Kidney glomerular epithelial cell (primary cell): ENCODE results near the gene CDC42.
"Not testable (repeated sequence)": the region's sequence is repeated elsewhere in the genome, so short reads cannot be mapped to it uniquely, and the experiment has no call there.

Experiments used
- DNase-seq: peaks from one replicate; lab custom pipeline; 2025; lab: John Stamatoyannopoulos, UW

Gene CDC42

DNA sequence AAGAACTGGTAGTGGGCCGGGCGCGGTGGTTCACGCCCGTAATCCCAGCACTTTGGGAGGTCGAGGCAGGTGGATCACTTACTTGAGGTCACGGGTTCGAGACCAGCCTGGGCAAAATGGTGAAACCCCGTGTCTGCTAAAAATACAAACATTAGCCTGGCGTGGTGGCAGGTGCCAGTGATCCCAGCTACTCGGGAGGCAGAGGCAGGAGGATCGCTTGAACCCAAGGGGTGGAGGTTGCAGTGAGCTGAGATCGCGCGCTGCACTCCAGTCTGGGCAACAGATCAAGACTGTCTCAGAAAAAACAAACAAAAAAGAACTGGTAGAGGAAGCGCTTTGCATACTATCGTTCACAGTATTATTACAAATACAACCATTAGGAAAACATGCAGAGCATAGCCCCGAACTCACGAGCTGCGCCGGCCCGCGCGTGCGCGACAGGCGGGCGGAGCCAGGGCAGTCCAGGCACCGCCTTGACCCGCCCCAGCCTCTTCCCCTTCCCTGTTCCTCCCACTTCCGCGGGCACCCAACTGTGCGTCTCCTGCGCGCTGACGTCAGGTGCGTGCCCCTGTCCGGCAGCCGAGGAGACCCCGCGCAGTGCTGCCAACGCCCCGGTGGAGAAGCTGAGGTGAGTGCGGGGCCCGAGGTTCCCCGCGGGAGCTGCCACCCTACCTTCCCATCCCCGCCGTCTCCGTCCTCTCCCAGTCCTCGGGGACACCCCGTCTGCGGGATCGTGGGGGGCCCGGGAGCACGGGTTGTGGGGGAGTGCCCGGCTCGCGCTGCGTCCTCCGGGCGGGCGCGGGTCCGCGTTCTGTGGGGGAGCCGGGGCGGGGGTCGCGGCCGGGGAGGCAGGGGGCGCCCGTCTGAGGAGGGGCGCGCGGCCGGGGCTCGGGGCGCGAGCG, at the start of gene CDC42:
TSS of gene CDC42 (plus strand) at position 595 of the 902 bp plus-strand sequence. CDS start 25,770 bp downstream, outside the sequence.
- DNase-seq, result peak; percentile 85

DNA sequence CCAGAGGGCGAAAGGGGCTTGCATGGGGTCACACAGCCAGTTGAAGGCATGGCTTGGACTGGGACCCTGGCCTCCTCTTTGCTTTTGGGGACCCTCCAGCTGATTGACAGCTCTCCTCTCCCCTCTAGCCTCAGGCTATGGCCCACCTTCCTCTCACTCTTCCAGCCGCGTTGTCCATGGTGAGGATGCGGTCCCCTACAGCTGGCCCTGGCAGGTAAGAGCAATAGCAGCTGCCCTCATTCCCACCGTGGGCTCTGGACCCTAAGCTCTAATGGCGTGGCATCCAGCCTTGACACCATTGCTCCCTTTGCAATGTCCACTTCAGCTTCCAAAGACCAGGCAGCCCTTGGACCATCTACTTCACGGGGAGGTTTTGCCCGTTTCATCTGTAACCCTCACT, 49.6 kb upstream of the CDC42 start:
- DNase-seq, result not testable (repeated sequence)

DNA sequence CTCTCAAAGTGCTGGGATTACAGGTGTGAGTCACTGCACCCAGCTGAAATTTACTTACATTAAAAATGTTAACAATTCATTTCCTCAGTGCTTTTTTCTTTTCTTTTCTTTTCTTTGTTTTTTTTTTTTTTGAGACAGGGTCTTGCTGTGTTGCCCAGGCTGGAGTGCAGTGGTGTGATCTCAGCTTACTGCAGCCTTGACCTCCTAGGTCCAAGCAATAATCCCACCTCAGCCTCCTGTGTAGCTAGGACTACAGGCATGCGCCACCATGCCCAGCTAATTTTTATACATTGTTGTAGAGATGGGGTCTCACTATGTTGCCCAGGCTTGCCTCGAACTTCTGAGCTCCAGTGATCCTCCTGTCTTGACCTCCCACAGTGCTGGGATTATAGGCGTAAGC, 48.5 kb upstream of the CDC42 start:
- not testable (repeated sequence) for DNase-seq

GRCh38 chr1:22005261-22006149, 47.0 kb upstream of the CDC42 start:
- DNase-seq, result peak; percentile 26

GRCh38 chr1:22006736-22007135, 45.8 kb upstream of the CDC42 start:
- not testable (repeated sequence) for DNase-seq

DNA sequence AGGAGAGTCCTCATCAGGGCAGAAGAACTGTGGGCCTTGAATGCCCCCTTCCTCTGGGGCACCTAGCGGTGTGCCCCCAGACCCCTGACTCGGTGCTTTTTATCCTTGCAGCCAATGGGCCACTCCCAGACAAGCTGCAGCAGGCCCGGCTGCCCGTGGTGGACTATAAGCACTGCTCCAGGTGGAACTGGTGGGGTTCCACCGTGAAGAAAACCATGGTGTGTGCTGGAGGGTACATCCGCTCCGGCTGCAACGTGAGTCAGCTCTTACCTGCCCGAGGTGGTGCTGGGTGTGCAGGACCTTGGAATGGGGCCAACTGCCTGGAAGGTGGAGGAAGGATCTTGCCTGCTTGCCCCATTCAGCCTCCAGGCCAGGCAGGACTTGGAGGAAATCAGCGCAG, 45.2 kb upstream of the CDC42 start:
- not testable (repeated sequence) for DNase-seq

- DNase-seq, result not testable (repeated sequence)
These were observed 42.9 kb upstream of the CDC42 start for GRCh38 chr1:22009566-22009965.

DNA sequence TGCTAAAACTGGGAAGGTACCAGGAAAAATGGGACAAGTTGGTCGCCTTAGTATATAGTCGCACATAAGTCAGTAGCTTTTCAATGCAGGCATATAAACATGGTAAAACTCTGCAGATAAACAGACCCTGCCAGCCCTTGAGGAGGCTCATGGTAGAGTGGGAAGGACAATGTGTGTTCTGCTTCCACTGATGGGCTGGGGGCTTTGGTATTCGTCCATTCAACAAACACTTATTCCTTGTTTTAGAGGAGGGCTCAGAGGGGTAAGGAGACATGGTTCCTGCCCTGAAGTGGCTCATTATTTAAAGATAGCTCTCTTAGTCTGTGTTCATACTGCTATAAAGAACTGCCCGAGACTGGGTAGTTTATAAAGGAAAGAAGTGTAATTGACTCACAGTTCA, 39.8 kb upstream of the CDC42 start:
- not testable (repeated sequence) for DNase-seq

DNA sequence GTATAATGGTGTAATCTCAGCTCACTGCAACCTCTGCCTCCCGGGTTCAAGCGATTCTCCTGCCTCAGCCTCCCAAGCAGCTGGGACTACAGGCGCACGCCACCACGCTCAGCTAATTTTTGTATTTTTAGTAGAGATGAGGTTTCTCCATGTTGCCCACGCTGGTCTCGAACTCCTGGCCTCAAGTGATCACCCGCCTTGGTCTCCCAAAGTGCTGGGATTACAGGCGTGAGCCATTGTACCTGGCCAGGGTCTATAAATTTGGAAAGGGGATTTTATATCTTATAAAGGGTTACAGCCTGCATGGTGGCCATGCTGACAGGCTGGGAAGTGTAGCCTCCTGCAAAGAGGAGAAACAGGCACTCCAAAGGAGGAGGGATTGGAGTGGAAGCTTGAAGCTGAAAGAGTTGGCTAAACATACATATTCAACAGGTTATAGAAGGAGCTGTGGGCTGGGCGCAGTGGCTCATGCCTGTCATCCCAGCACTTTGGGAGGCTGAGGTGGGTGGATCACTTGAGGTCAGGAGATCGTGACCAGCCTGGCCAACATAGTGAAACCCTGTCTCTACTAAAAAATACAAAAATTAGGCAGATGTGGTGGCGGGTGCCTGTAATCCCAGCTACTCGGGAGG, 37.8 kb upstream of the CDC42 start:
- DNase-seq, result not testable (repeated sequence)

GRCh38 chr1:22018583-22019559, 33.6 kb upstream of the CDC42 start:
- DNase-seq, result peak; percentile 90

DNA sequence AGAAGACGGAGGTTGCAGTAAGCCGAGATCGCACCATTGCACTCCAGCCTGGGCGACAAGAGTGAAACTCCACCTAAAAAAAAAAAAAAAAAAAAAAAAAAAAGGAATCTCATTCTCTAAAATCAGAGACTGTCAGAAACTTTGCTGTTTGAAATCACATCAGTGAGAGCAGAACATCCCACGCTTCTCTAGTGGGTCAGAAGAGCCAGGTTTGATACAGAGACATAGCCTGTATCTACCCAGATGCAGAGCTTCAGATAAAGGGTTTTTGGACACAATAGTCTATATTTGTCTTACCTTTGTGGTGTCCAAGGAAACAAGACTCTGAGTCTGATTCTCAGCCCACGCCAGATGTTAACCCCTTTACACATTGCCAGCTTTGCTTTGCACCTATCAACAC, 31.4 kb upstream of the CDC42 start:
- DNase-seq, result no peak

- no peak for DNase-seq
These were observed 27.8 kb upstream of the CDC42 start for GRCh38 chr1:22024485-22025367.

GRCh38 chr1:22025368-22026155, 26.9 kb upstream of the CDC42 start:
- peak; percentile 93 for DNase-seq

DNA sequence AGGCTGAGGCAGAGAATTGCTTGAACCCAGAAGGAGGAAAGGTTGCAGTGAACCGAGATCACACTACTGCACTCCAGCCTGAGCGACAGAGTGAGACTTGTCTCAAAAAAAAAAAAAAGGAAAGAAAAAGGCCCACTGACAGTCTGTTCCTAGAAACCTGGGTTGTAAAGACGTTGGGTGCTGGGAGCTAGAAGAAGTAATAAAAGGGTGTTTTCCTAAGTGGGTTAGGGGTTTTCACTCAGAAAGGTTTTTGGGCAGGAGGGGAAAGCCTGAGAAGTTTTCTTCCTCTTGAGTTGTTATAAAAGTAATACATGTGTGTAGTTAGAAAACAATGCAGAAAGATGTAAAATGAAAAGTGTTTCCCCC, 25.6 kb upstream of the CDC42 start:
- no peak for DNase-seq

DNA sequence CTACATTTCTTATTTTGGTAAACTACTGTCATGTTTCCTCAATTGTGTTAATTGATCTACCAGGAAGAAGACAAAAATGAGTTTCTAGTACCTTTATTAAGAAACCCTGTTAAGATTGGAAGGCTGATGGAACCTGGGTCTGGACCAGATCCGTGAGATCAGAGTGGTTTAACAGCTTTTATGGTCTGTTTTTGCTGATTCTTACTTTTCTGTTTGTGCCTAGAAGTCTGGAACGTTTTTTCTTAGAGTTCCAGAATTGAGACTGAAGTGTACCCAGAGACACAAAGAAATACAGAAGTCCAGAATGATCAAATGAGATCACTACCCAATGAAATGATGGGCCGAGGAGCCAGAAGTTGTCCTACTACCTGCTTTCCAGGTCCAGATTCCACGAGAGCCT, 22.5 kb upstream of the CDC42 start:
- no peak for DNase-seq

DNA sequence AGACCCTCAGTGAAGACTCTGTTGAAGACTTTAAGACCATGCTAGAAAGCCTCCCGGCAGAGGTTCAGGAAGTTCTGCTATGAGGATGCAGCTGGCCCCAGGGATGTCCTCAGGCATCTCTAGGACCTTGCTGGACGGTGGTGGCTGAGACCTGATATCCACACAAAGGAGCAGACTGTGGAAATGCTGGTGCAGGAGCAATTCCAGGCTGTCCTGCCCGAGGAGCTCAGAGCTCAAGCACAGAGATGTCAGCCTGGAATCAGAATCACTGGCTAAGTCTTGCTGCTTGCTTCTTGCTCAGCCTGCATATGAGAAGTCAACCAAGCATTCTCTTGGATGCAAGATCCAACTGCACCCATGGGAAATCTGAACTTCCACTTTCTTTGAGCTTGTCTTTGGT, 22.0 kb upstream of the CDC42 start:
- no peak for DNase-seq

- no peak for DNase-seq
These were observed 21.1 kb upstream of the CDC42 start for GRCh38 chr1:22031214-22031962.

- DNase-seq, result not testable (repeated sequence)
These were observed 17.7 kb upstream of the CDC42 start for GRCh38 chr1:22034834-22035233.

GRCh38 chr1:22037520-22037919, 15.0 kb upstream of the CDC42 start:
- no peak for DNase-seq
